GM12874 (cell line): Measurements from ENCODE around the gene PLEKHG7.

ENCODE experiments used
- CTCF ChIP-seq: IDR thresholded peaks from 2 replicates; pipeline ENCODE4 v1.5.1; 2011; ENCODE audit warnings: low read depth, mild to moderate bottlenecking, control low read depth, low read length, moderate library complexity; ENCODE audit not compliant: insufficient read depth

PLEKHG7 gene

DNA sequence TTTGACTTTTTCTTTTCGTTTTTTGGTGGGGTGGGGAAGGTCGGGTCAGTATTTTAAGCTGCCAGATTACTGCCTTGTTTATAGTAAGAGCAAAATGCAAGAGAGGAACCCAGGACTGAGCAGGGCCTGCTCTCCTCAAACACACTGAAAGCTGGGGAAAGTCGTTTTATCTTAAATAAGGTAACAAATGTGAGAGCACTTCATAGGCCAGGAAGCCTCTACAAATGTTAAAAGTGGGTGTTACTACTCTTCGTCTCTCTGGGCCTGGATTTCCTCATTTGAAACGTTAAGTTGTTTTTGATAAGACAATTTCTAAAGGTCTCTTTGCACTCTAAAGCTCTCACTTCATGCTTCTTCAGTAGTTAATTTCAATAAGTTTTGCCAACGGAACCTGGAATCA lies 33.8 kb downstream of the PLEKHG7 start:
- no peak for TF ChIP-seq CTCF

DNA sequence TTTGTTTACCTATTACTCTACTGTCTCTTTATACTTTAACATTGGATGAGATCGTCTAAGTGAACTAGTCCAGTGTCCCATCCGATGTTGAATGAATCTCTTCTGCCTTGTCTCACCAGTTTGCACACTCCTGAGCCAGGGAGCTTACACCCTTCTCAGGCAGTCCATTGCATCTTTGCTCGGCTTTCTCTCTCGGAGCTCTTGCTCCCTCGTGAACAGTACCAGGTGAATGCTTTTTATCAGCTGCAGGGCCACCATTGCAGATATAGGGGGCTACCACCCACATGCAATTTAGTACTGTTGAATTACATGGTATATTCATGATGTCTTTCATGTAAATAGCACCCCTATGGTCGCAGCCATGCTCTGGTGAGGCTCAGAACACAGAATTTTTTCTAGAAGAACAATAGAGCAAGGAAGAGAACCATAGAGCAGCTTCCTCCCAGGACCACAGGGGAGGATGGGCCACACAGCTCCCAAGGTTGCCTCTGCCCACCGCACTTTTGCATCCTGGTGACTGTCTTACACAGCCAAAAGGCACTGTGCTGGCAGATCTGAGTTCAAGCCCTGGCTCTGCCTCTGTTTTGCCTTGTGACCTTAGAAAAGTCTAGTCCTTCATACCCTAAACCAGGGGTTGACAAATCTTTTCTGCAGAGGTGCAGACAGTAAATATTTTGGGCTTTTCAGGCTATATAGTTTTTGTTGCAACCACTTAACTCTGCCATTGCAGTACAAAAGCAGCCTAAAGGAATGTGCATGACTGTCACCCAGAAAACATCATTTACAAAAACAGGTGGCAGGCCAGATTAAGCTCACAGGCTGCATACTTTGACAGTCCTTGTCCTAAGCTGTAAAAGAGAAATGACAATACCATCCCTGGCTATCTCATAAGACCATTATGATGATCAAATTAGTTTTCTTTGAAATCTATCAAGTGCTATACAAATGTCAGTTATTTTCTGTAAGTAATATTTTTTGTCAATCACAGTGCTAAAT lies 35.4 kb downstream of the PLEKHG7 start:
- TF ChIP-seq CTCF, result no peak

DNA sequence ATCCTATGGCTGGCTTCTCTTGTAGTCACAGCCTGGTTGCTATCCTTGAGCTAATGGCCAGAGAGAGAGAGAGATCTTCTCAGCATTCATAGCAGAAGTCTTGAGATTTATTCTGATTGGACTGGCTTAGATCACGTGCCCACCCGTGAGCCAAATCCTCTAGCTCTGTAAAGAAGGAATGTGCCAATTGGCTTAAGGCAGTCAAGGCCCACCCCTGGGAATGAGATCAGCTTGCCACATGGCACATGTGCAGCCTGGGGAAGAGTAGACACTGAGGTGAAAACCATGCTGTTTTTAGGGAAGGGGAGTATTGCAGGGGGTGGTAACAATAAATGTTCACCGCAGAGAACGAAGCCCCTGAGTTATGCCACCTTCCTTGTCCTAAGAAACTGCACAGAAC lies 36.3 kb downstream of the PLEKHG7 start:
- TF ChIP-seq CTCF, result no peak

- TF ChIP-seq CTCF, result no peak
These were observed 37.6 kb downstream of the PLEKHG7 start for GRCh38 chr12:92740411-92740810.

DNA sequence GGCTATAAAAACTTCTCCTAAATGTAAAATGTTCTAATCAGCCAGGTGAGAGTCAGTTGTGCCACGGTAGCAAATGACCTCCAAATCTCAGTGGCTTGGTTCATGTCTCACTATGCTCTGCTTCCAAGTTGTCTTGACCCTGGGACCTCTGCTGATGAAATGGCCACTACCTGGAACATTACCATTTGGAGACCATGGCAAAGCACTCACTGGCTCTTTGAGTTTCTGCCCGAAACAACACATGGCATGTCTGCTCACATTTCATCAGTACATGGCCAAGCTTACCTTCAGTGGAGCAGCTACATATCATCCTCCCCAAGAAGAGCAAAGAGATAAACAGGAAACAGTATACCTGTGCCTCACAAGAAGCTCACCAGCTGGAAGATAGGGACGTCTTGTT lies 40.2 kb downstream of the PLEKHG7 start:
- TF ChIP-seq CTCF, result no peak

- no peak for TF ChIP-seq CTCF
These were observed 43.2 kb downstream of the PLEKHG7 start for GRCh38 chr12:92745856-92746550.

- no peak for TF ChIP-seq CTCF
These were observed 44.4 kb downstream of the PLEKHG7 start for GRCh38 chr12:92747151-92747550.
